GM06990 (cell line): ENCODE data around the gene BPGM.

Source experiments
- DNase-seq: peaks from one replicate; pipeline ENCODE4 v3.0.0-alpha.2; 2011; ENCODE audit not compliant: insufficient read length; ENCODE audit errors: extremely low read depth
- H3K27me3 ChIP-seq: replicated peaks from 2 replicates; pipeline ENCODE4 v1.6.0; 2011; ENCODE audit warnings: low read length; ENCODE audit not compliant: control insufficient read depth, insufficient read depth
- H3K36me3 ChIP-seq: 2 replicates; pipeline ENCODE4 v1.5.1; 2011; ENCODE audit warnings: low read length; ENCODE audit not compliant: control insufficient read depth, insufficient read depth
- H3K4me3 ChIP-seq: replicated peaks from 2 replicates; pipeline ENCODE4 v1.5.1; 2011; ENCODE audit warnings: low read depth, mild to moderate bottlenecking, control low read depth, low read length
- CTCF ChIP-seq: IDR thresholded peaks from 2 replicates; pipeline ENCODE4 v1.5.1; 2011; ENCODE audit warnings: low read length, control low read depth, mild to moderate bottlenecking, inconsistent platforms; ENCODE audit not compliant: insufficient read depth, poor library complexity, severe bottlenecking

BPGM gene

GRCh38 chr7:134627775-134628153 is 18.9 kb upstream of the BPGM start:
- TF ChIP-seq CTCF, result no peak
- no peak for DNase-seq
- H3K27me3 ChIP-seq, result no peaks in the 10 kb centered on the region
- H3K4me3 ChIP-seq, result no peak overlapping the region
- no peaks in the 10 kb centered on the region for H3K36me3 ChIP-seq

GRCh38 chr7:134629445-134629844 is 17.2 kb upstream of the BPGM start:
- TF ChIP-seq CTCF, result no peak
- no peaks in the 10 kb centered on the region for H3K27me3 ChIP-seq
- no peaks in the 10 kb centered on the region for H3K36me3 ChIP-seq
- DNase-seq, result no peak
- no peak overlapping the region for H3K4me3 ChIP-seq

DNA sequence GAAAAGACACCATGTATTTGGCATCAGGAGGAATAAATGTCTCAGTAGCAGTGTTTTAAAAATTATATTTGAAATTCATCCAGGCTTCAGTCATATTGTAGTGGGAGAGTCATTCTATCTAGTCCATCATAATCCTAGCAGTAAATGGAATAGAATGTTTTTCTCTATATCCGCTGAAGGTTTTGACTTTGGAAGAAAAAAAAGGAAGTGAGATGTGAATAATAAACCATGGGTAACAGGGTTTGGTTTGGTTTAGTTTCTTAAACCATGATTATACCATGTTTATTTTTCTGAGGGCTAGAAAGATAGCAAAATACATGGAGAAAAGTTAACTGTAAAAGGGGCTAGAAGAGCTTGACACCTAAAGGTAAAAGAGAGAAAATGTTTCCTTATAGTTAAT is 16.4 kb upstream of the BPGM start:
- no peak for TF ChIP-seq CTCF
- DNase-seq, result no peak
- Histone ChIP-seq H3K4me3 (no peak overlapping the region), H3K36me3 (no peaks in the 10 kb centered on the region), H3K27me3 (no peaks in the 10 kb centered on the region)

DNA sequence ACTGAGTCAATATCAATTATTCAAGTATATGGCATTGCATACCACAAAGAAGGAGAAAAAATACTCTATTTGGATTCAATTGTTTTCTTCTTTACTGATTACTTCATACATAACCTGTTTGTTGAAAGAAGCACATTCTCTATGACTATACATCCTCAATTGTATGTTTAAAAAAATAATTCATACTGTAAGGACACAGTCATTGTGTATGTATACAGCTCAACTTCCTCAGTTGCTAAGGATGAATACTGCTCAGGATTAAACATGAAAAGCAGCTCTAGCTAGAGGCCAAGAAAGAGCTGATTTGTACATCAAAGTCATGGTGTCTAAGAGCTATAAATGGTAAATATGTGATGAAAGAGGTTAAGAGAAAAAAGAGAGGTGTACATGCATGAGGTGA is 15.8 kb upstream of the BPGM start:
- Histone ChIP-seq H3K27me3 (no peaks in the 10 kb centered on the region), H3K4me3 (no peak overlapping the region), H3K36me3 (no peaks in the 10 kb centered on the region)
- no peak for DNase-seq
- no peak for TF ChIP-seq CTCF

DNA sequence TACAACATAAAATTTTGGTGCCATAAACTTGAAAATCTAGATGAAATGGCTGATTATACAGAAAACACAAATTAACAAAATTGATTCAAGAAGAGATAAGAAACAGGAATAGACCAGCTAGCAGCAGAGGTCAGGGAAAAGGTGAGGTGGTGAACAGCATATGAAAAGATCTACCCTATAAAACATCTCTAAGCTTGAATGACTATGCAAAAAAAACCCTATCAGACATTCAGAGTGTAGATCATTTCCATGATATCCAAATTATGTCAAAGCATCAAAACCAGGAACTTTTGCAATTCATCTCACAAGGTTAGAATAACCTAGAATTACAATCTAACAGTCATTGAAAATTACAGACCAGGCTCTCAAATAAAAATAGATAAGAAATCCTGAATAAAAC is 14.6 kb upstream of the BPGM start:
- Histone ChIP-seq H3K27me3 (no peaks in the 10 kb centered on the region), H3K4me3 (no peak overlapping the region), H3K36me3 (no peaks in the 10 kb centered on the region)
- no peak for TF ChIP-seq CTCF
- no peak for DNase-seq

- H3K4me3 ChIP-seq, result no peak overlapping the region
- peak; percentile 63 for TF ChIP-seq CTCF
- no peak for DNase-seq
- H3K36me3 ChIP-seq, result no peaks in the 10 kb centered on the region
- no peaks in the 10 kb centered on the region for H3K27me3 ChIP-seq
Measured at GRCh38 chr7:134632937-134633540, 13.6 kb upstream of the BPGM start.
